GM21515 (cell line): ENCODE data around the gene ENOX1.

Experiments used
- ATAC-seq: cut with Tn5 transposase; IDR thresholded peaks from one replicate; pipeline ENCODE4 v1.9.1; 2021; ENCODE audit not compliant: unreplicated experiment

Gene ENOX1

DNA sequence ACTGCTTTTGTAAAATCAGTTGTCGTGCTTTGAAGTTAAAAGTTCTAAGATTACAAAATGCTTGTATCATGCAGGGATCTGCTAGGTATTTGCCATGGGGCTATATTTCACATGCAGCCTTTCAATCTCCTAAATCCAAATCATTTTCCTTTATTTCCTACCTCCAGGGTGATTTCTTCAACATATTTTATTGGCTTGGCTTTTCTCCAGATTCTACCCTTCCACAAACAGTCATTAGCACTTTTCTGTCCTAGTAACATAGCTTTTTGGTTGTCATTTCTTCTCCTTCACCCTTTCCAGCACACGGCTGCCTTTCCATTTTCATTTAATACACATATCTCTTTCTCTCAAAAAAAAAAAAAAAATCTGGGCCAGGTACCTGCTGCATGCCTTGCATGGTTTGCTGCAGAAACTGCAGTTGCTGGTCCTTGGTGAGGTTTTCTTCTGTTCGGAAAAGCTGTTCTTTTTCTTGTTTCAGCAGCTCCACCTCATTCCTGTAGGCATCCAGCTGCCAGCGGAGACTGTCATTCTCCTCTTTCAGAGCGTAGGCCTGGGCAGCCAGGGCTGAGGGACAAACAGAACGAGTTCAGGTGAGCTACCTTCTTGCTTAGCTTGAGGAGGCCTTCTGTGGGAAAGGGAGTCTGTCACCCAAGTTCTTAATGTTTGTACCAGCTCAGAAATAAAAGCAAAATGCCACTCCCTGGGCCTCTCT lies 488.6 kb downstream of the ENOX1 start:
- ATAC-seq: no peak

- ATAC-seq: no peak
These were observed 490.8 kb downstream of the ENOX1 start for GRCh38 chr13:43295825-43296564.

- ATAC-seq: no peak
These were observed 491.5 kb downstream of the ENOX1 start for GRCh38 chr13:43295321-43295720.

- no peak for ATAC-seq
These were observed 492.4 kb downstream of the ENOX1 start for GRCh38 chr13:43294412-43294811.

- ATAC-seq: no peak
These were observed 492.8 kb downstream of the ENOX1 start for GRCh38 chr13:43293986-43294385.

DNA sequence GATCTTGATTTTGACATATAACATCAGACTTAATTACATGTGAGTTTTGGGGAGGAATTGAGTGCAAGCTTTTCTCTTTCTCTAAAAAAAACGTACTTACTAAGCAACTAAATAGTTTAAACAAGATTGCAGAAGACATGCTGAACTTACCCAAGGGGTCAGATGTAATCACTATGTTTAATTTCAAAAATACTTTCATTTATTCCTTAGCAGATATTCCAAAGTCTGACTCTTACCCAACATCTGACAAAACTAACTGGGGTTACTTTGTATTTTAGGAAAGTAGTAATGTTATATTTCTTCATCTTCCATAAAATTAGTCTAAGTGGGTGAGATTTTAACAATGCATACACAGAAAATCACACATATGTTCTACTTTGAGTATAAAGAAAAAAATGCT lies 493.2 kb downstream of the ENOX1 start:
- ATAC-seq: no peak

DNA sequence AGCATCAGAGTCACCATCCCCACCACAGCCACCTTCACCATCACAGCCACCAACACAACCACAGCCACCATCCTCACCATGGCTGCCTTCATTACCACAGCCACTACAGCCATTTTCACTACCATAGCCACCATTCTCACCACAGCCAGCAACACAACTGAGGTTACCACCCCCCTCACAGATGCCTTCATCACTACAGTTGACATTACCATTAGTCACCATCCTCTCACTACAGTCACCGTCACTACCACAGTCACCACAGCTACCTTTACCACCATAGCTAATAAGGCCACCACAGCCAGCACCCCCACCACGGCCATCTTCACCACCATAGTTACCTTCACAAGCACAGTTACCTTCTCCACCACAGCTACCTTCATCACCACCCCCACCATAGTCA lies 493.8 kb downstream of the ENOX1 start:
- ATAC-seq: no peak

DNA sequence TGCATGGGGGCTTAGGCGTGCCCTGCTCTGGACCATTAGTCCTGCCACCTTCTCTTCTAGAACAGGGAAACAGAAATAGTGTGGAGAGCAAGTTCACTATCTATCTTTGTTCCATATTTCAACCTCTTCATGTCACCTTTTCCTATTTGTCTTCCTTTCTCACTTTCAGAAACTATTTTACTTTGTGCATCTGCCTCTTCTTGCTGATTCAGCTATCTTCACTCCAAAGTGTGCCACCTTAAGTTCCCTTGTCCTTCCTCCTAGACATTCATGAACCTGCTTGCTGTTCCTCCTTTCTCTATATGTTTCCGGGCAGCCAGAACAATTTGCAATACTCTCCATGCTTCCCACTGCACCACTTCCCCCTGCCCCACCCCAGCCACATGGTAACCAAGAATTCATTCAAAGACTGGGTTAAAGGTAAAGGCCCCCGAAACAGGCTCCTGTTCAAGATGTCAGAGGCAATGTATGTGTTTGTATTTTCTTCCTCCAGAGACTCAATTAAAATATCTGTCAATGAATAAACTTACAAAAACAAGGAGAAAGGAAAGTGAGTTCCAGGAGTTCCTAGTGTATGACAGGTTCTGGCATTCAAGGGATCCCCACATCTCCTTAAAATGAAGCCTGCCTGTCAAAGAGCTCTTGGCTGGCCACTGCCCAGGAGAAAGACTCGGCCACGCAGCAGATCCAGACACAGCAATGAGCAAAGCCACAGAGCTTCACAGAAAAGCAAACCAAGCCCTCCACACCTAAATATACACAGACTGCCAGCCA lies 495.3 kb downstream of the ENOX1 start:
- ATAC-seq: no peak

GRCh38 chr13:43289470-43290255 lies 497.1 kb downstream of the ENOX1 start:
- ATAC-seq: no peak

DNA sequence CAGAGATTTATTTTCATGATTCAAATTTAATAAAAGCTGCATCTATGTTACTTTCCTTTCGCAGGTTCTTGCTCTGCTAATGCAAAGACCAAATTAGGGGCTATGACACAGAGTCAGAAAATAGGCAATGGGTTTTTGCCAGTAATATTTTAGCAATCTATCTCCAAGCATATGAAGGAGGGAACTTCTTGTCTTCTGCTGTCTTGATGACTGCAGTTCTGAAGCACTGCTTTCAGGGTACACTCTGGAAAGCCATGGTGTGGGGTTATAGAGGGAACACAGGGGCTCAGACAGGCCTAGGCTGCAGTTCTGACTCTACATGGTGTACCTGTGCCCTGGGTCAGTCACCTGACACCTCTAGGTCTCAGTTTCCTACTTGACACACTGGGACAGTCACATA lies 500.0 kb downstream of the ENOX1 start:
- ATAC-seq: no peak

DNA sequence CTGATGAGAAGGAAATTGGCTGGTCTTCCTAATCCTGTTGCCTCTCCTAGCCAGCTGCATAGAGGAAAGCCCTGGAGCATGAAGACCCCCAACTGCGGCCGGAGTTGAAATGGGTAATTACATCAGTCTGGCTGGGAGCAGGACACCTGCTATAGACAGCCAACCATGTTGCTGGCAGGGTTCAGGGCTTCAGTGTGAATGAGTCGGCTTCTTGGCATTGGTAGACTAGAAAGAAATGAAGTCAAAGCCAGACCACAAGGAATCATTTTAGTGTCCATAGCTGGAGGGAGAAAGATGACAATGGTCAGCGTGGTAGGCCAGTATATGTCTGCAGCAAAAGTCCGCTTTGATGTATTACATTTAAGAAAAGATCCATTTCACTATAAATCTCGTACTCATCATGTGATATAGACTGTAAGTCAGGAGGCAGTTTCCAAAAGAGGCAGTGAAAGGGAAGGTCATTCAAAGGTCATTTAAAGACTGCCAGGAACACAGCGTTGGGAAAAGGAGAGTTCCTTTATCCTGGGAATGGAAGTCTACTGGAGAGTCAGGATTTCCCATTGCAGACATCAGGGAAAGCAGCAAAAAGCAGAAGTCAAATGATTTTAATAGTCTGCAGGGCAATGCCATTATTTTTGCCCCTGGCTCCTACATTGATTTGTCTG lies 500.7 kb downstream of the ENOX1 start:
- ATAC-seq: no peak

- no peak for ATAC-seq
These were observed 502.6 kb downstream of the ENOX1 start for GRCh38 chr13:43284162-43284561.

DNA sequence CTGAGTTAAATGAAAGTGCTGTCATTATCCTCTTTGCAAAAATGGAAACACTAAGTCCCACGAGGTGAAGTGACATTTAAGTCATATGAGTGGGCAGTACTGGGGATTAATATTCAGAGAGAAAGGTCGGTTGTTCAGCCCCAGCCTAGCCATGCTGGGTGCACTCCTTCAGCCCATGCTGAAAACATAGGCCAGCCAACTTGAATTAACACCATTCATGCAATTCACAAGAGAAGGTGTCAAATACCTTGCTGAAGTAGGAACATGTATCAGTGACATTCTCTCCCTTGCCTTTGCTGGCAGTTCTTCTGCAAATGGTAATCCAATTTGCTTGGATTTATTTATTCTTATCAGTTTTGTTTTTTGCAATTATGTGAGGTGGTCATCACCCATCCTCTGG lies 507.1 kb downstream of the ENOX1 start:
- ATAC-seq: no peak

GRCh38 chr13:43278127-43278526 lies 508.6 kb downstream of the ENOX1 start:
- no peak for ATAC-seq

GRCh38 chr13:43277142-43277541 lies 509.6 kb downstream of the ENOX1 start:
- ATAC-seq: no peak

GRCh38 chr13:43274881-43275280 lies 511.9 kb downstream of the ENOX1 start:
- ATAC-seq: no peak

DNA sequence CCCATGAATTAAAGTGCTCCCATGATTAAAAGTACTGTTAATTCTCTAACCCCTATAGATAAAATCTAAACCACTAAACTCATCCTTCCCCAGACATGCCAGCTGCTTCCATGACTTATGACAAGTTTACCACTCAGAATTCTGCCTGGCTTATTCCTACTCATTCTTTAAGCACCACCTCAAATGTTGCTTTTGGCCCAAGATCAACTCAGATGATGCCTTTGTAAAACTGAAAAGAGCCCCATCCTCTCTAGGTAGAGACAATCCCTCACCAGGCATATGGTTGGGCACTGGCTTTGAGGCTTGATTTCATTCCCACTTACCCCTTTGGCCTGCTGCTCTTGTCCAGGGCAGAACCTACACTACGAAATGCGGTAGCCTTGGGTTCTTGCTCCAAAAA lies 513.4 kb downstream of the ENOX1 start:
- no peak for ATAC-seq

- ATAC-seq: no peak
These were observed 513.9 kb downstream of the ENOX1 start for GRCh38 chr13:43272851-43273250.

DNA sequence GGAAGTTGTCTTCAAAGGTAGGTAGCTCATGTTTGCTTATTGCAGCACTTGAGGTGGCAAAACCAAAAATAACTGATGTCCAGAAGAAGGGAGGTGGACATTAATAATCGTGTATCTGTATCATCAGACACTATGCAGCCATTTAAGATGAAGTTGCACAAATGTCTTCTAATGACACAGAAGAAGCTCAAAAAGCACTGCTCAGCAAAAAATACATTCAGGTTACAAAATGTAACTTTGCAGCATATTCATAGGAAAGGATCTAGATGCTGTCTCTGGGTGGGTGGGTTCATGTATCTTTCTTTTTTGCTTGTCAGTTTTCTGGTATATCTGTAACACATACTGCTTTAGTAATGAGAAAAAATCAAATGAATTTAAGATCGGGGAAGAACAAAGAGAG lies 515.6 kb downstream of the ENOX1 start:
- ATAC-seq: no peak

GRCh38 chr13:43270130-43270830 lies 516.5 kb downstream of the ENOX1 start:
- no peak for ATAC-seq
